Peyer's patch (tissue), 4 donors: Measurements from ENCODE around the gene RPL27.

Source experiments
- POLR2A ChIP-seq, 2 donors: fragments of 450-650 bp; IDR thresholded peaks; one replicate each; pipeline ENCODE4 v1.5.1; 2017; ENCODE audit warnings: antibody characterized with exemption in 2 of 2, mild to moderate bottlenecking in 2 of 2, moderate library complexity in 2 of 2
- TF ChIP-seq, protein P1 (sequence below), 6 experiments: fragments of 450-650 bp in 4 of 6; fragments of 200-600 bp in 2 of 6; sonication (generic) in 1 of 6; IDR thresholded peaks; one replicate each; pipeline ENCODE4 v1.5.1; 2017 to 2019; ENCODE audit warnings: antibody characterized with exemption in 6 of 6, mild to moderate bottlenecking in 3 of 6, moderate library complexity in 1 of 6

DNA sequence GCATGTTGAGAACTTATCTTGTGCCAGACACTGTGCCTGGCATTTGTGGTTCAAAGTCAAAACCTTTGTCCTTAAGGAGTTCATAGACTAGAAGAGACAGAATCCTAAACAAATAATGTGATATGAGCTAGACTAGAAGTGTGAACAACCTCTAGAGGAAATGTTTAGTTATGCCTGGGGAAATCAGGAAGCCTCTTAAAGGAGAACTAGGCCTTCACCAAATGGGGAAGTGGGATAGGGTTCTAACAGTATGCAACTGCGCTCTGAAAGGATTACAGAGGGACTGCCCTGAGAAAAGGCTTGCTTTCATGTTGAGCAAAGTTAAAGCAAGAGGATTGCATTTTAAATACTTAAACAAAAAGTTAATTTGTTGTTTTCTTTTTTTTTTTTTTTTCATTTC is 13.0 kb upstream of the RPL27 start:
- TF ChIP-seq, protein P1, sequence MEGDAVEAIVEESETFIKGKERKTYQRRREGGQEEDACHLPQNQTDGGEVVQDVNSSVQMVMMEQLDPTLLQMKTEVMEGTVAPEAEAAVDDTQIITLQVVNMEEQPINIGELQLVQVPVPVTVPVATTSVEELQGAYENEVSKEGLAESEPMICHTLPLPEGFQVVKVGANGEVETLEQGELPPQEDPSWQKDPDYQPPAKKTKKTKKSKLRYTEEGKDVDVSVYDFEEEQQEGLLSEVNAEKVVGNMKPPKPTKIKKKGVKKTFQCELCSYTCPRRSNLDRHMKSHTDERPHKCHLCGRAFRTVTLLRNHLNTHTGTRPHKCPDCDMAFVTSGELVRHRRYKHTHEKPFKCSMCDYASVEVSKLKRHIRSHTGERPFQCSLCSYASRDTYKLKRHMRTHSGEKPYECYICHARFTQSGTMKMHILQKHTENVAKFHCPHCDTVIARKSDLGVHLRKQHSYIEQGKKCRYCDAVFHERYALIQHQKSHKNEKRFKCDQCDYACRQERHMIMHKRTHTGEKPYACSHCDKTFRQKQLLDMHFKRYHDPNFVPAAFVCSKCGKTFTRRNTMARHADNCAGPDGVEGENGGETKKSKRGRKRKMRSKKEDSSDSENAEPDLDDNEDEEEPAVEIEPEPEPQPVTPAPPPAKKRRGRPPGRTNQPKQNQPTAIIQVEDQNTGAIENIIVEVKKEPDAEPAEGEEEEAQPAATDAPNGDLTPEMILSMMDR (IDR thresholded peaks at IDR 0.05), result no peak
- no peak for TF ChIP-seq POLR2A (IDR thresholded peaks at IDR 0.05)
